ENCODE data around the gene FHIT.

The FHIT gene

DNA sequence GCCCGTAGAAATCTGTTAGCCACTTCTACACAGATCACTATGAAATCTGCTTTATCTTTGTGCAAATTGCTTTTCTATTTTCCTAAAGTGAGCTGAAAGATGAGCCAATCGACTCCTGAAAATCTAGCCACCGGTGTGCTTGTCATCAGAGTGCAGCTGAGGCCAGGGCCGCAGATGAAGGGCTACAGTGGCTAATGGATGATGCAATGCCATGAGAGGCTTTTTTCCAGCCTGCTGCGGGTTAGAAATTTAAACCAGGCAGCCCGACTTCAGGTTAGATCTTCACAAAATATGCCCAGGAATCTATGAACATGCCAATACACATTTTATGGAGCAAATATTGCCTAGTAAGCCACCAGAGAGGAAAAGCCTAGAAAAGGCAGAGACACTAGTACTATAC, 1253.2 kb downstream of the FHIT start:
- no peak for TF ChIP-seq EZH2phosphoT487 (IDR thresholded peaks at IDR 0.05; ENCODE audit: borderline replicate concordance, low read length)
- TF ChIP-seq, protein P1, sequence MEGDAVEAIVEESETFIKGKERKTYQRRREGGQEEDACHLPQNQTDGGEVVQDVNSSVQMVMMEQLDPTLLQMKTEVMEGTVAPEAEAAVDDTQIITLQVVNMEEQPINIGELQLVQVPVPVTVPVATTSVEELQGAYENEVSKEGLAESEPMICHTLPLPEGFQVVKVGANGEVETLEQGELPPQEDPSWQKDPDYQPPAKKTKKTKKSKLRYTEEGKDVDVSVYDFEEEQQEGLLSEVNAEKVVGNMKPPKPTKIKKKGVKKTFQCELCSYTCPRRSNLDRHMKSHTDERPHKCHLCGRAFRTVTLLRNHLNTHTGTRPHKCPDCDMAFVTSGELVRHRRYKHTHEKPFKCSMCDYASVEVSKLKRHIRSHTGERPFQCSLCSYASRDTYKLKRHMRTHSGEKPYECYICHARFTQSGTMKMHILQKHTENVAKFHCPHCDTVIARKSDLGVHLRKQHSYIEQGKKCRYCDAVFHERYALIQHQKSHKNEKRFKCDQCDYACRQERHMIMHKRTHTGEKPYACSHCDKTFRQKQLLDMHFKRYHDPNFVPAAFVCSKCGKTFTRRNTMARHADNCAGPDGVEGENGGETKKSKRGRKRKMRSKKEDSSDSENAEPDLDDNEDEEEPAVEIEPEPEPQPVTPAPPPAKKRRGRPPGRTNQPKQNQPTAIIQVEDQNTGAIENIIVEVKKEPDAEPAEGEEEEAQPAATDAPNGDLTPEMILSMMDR (IDR thresholded peaks at IDR 0.05; ENCODE audit: low read depth, low read length, poor library complexity, severe bottlenecking): no peak
- H3K4me3 ChIP-seq (ENCODE audit: low read length): no peak overlapping the region

DNA sequence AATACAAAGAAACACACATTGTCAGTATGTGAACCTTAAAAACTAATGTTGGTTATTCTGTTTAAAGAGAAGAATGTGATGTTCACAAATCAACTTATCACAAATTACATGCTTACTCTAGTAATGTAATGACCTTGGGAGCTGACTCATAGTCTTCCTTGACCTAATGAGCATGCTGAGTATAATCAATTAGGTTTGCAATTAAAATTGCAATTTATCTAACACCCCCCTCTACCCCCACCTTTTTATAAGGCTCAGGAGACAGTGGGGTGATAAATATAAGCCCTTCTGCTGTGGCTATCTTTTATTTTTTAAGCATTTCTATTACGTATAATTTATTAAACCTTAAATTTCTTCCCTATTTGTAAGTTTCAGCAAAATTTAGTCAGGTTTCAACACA, 1253.7 kb downstream of the FHIT start:
- H3K36me3 ChIP-seq (ENCODE audit: control insufficient read depth, low read length): no peaks in the 10 kb centered on the region
- no peaks in the 10 kb centered on the region for H3K9me3 ChIP-seq (ENCODE audit: control insufficient read depth, insufficient read depth, low read length)
- no peak overlapping the region for H3K27ac ChIP-seq (ENCODE audit: low read depth, low read length)
- H3K9me2 ChIP-seq (replicated peaks; ENCODE audit: control insufficient read depth, low read length): no peaks in the 10 kb centered on the region
- TF ChIP-seq, protein P1 (IDR thresholded peaks at IDR 0.05; ENCODE audit: low read depth, low read length, poor library complexity, severe bottlenecking): no peak
- no peak for TF ChIP-seq EZH2phosphoT487 (IDR thresholded peaks at IDR 0.05; ENCODE audit: borderline replicate concordance, low read length)
- no peaks in the 10 kb centered on the region for H3K27me3 ChIP-seq (ENCODE audit: control insufficient read depth, low read length)
- no peaks in the 10 kb centered on the region for H3K4me1 ChIP-seq (ENCODE audit: control insufficient read depth, low read length)
- no peaks in the 10 kb centered on the region for H3K79me2 ChIP-seq (ENCODE audit: control insufficient read depth, low read length)
- H3K4me3 ChIP-seq (ENCODE audit: low read length): no peak overlapping the region
- H3K4me2 ChIP-seq (ENCODE audit: low read length): no peak overlapping the region
- H3F3A ChIP-seq (ENCODE audit: control insufficient read depth, insufficient read depth): no peaks in the 10 kb centered on the region
- H4K20me1 ChIP-seq (ENCODE audit: control insufficient read depth, insufficient read depth, low read depth, low read length): no peaks in the 10 kb centered on the region

More for the DNA sequence above, 1253.2 kb downstream of the FHIT start:
- H4K20me1 ChIP-seq (ENCODE audit: control insufficient read depth, insufficient read depth, low read depth, low read length): no peaks in the 10 kb centered on the region
- no peaks in the 10 kb centered on the region for H3K9me2 ChIP-seq (replicated peaks; ENCODE audit: control insufficient read depth, low read length)
- no peaks in the 10 kb centered on the region for H3K4me1 ChIP-seq (ENCODE audit: control insufficient read depth, low read length)
- H3K36me3 ChIP-seq (ENCODE audit: control insufficient read depth, low read length): no peaks in the 10 kb centered on the region
- H3K79me2 ChIP-seq (ENCODE audit: control insufficient read depth, low read length): no peaks in the 10 kb centered on the region
- no peak overlapping the region for H3K27ac ChIP-seq (ENCODE audit: low read depth, low read length)
- H3K27me3 ChIP-seq (ENCODE audit: control insufficient read depth, low read length): no peaks in the 10 kb centered on the region
- H3K9me3 ChIP-seq (ENCODE audit: control insufficient read depth, insufficient read depth, low read length): no peaks in the 10 kb centered on the region
- no peaks in the 10 kb centered on the region for H3F3A ChIP-seq (ENCODE audit: control insufficient read depth, insufficient read depth)
- no peak overlapping the region for H3K4me2 ChIP-seq (ENCODE audit: low read length)

DNA sequence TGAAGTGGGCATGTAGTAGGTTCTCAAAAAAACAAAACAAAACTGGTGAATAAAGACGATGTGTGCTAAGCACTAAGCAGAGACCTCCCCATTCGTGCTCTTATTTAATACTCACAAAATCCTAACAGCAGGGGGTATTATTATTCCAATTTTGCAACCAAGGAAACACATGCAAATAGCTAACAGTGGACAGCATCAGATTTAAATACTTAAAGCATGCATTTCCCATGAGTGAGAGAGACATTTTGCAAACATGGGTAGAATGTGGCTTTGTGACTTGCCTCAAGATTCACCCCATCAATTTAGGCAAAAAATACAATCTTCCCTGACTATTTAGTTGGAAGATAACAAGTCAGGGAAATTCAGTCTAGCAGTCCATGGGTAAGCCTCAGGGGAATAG, 1255.2 kb downstream of the FHIT start:
- Histone ChIP-seq H3K4me3 (ENCODE audit: low read length) (no peak overlapping the region), H3K9me3 (ENCODE audit: control insufficient read depth, insufficient read depth, low read length) (no peaks in the 10 kb centered on the region), H3K9me2 (replicated peaks; ENCODE audit: control insufficient read depth, low read length) (no peaks in the 10 kb centered on the region), H3K79me2 (ENCODE audit: control insufficient read depth, low read length) (no peaks in the 10 kb centered on the region), H3K27me3 (ENCODE audit: control insufficient read depth, low read length) (no peaks in the 10 kb centered on the region), H3F3A (ENCODE audit: control insufficient read depth, insufficient read depth) (no peaks in the 10 kb centered on the region), H3K4me1 (ENCODE audit: control insufficient read depth, low read length) (no peaks in the 10 kb centered on the region), H4K20me1 (ENCODE audit: control insufficient read depth, insufficient read depth, low read depth, low read length) (no peaks in the 10 kb centered on the region), H3K27ac (ENCODE audit: low read depth, low read length) (no peak overlapping the region), H3K4me2 (ENCODE audit: low read length) (no peak overlapping the region), H3K36me3 (ENCODE audit: control insufficient read depth, low read length) (no peaks in the 10 kb centered on the region)
- TF ChIP-seq, protein P1 (IDR thresholded peaks at IDR 0.05; ENCODE audit: low read depth, low read length, poor library complexity, severe bottlenecking): no peak
- no peak for TF ChIP-seq EZH2phosphoT487 (IDR thresholded peaks at IDR 0.05; ENCODE audit: borderline replicate concordance, low read length)

- Histone ChIP-seq H3K79me2 (ENCODE audit: control insufficient read depth, low read length) (no peaks in the 10 kb centered on the region), H4K20me1 (ENCODE audit: control insufficient read depth, insufficient read depth, low read depth, low read length) (no peaks in the 10 kb centered on the region), H3K36me3 (ENCODE audit: control insufficient read depth, low read length) (no peaks in the 10 kb centered on the region), H3K4me1 (ENCODE audit: control insufficient read depth, low read length) (no peaks in the 10 kb centered on the region), H3K4me3 (ENCODE audit: low read length) (no peak overlapping the region), H3K9me2 (replicated peaks; ENCODE audit: control insufficient read depth, low read length) (no peaks in the 10 kb centered on the region), H3F3A (ENCODE audit: control insufficient read depth, insufficient read depth) (no peaks in the 10 kb centered on the region), H3K9me3 (ENCODE audit: control insufficient read depth, insufficient read depth, low read length) (no peaks in the 10 kb centered on the region), H3K27ac (ENCODE audit: low read depth, low read length) (no peak overlapping the region), H3K4me2 (ENCODE audit: low read length) (no peak overlapping the region), H3K27me3 (ENCODE audit: control insufficient read depth, low read length) (no peaks in the 10 kb centered on the region)
- TF ChIP-seq, protein P1 (IDR thresholded peaks at IDR 0.05; ENCODE audit: low read depth, low read length, poor library complexity, severe bottlenecking): no peak
- no peak for TF ChIP-seq EZH2phosphoT487 (IDR thresholded peaks at IDR 0.05; ENCODE audit: borderline replicate concordance, low read length)
Measured at GRCh38 chr3:59995563-59995962, 1255.7 kb downstream of the FHIT start.
